ENCODE data around the gene UIMC1. TPM values are rescaled to one million over a fixed set of nuclear protein-coding genes. Genes with fewer than 3 reads are reported as not detected.

UIMC1 gene
- total RNA-seq, 4 donors from 2014 or later: 30.0 to 34.3 (median 32.4) TPM

DNA sequence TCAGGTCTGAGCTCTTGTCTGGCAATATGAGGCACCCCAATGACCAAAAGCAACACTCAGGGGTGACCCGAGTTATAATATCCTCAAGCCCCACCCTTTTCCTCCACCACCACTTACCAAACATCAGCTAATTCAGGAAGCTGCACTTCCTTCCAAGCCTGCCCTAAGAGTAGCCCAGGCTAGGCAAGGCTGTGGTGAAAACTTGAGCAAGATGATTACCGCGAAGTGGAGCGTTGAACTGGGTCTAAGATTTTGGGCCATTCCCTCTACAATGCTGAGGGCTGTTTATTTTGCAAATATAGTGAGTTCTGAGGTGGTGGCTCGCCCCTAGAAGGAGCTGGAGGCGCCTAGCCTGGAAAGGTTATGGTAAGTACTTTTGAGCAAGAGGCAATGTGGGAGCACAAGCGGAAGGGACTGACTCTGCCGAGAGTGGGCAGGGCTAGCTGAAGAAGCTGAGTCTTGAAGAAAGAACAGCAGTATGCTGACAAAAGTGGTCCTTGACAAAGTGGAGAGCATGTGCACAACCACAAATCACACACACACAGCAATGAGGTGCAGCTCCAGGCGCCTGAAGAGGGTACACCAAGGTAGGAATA, 107.2 kb downstream of the UIMC1 start, which contains the start of gene HK3:
HK3 (minus strand) TSS at position 51 of the 596 bp plus-strand sequence. CDS start 3,187 bp downstream, outside the sequence.
- Histone ChIP-seq H3K27ac (no peak within 1 kb of the TSS), H3K36me3 (peaks cover 11 to 12% of the 10 kb centered on the region in 2 donors), H3K27me3 (no peaks in the 10 kb centered on the region), H3K4me3 (replicated peaks in 1 of 3) (no peak within 1 kb of the TSS), H3K9me3 (no peaks in the 10 kb centered on the region), H3K4me1 (no peaks in the 10 kb centered on the region)
- TF ChIP-seq, protein P1, sequence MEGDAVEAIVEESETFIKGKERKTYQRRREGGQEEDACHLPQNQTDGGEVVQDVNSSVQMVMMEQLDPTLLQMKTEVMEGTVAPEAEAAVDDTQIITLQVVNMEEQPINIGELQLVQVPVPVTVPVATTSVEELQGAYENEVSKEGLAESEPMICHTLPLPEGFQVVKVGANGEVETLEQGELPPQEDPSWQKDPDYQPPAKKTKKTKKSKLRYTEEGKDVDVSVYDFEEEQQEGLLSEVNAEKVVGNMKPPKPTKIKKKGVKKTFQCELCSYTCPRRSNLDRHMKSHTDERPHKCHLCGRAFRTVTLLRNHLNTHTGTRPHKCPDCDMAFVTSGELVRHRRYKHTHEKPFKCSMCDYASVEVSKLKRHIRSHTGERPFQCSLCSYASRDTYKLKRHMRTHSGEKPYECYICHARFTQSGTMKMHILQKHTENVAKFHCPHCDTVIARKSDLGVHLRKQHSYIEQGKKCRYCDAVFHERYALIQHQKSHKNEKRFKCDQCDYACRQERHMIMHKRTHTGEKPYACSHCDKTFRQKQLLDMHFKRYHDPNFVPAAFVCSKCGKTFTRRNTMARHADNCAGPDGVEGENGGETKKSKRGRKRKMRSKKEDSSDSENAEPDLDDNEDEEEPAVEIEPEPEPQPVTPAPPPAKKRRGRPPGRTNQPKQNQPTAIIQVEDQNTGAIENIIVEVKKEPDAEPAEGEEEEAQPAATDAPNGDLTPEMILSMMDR (IDR thresholded peaks at IDR 0.05): no peak
- no peak for TF ChIP-seq POLR2A (IDR thresholded peaks at IDR 0.05)
- no peak for DNase-seq
- intact Hi-C loops (cut with DNase I): no loop called here
- WGBS, 2 donors: 29 to 33% methylated on average over 9 of the region's 9 CpGs

DNA sequence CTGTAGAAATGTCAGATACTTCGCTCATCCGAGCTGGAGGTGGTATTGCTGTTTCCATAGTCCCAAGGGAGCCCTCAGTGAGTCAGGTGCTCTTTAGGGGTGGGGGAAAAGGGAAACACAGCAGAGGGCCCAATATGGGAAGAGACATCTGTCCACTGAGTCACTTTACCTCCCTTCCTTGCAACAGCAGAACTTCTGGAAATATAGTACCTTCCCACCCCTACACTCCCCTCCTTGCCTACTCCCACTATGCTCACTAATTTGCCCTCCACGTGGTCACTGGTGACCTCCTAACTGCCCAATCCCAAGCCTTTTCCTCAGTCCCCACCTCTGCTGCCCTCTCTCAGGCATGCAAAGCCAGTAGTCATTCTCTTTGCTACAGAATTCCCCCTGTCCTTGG, 109.3 kb downstream of the UIMC1 start:
- no peaks in the 10 kb centered on the region for H3K4me1 ChIP-seq
- TF ChIP-seq, protein P1 (IDR thresholded peaks at IDR 0.05): no peak
- TF ChIP-seq POLR2A (IDR thresholded peaks at IDR 0.05): no peak
- 55 to 70% methylated on average over 3 of the region's 3 CpGs for WGBS, 2 donors
- H3K36me3 ChIP-seq: no peaks in the 10 kb centered on the region
- H3K4me3 ChIP-seq (replicated peaks in 1 of 3): no peak overlapping the region
- no peaks in the 10 kb centered on the region for H3K27me3 ChIP-seq
- H3K9me3 ChIP-seq: no peaks in the 10 kb centered on the region
- no peak overlapping the region for H3K27ac ChIP-seq
- no peak for DNase-seq
- intact Hi-C loops (cut with DNase I): no loop called here

DNA sequence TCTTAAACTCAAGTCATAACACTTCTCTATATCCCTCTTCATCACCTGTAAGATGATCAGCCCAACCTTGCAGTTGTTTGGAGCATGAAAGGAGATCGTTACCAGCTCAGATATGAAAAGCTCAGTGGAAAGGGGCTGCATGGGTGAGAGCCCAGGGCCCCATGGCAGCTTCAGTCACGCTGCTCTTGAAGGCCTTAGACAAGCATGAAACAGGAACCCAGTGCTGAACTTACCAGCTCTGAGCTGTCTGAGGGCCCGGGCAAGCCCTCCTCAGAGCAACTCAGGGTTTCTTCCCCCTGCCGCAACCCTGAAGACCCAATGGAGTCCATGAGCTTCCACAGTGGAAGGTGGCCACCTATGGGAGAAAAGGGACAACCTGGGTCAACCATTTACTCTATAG, 110.7 kb downstream of the UIMC1 start:
- no peak for DNase-seq
- no peak overlapping the region for H3K27ac ChIP-seq
- H3K9me3 ChIP-seq: no peaks in the 10 kb centered on the region
- H3K36me3 ChIP-seq: no peaks in the 10 kb centered on the region
- 70 to 90% methylated on average over 3 to 4 of the region's 4 CpGs for WGBS, 2 donors
- TF ChIP-seq, protein P1 (IDR thresholded peaks at IDR 0.05): no peak
- no peak for TF ChIP-seq POLR2A (IDR thresholded peaks at IDR 0.05)
- no peak overlapping the region for H3K4me3 ChIP-seq (replicated peaks in 1 of 3)
- intact Hi-C loops (cut with DNase I): no loop called here
- no peaks in the 10 kb centered on the region for H3K4me1 ChIP-seq
- H3K27me3 ChIP-seq: no peaks in the 10 kb centered on the region

DNA sequence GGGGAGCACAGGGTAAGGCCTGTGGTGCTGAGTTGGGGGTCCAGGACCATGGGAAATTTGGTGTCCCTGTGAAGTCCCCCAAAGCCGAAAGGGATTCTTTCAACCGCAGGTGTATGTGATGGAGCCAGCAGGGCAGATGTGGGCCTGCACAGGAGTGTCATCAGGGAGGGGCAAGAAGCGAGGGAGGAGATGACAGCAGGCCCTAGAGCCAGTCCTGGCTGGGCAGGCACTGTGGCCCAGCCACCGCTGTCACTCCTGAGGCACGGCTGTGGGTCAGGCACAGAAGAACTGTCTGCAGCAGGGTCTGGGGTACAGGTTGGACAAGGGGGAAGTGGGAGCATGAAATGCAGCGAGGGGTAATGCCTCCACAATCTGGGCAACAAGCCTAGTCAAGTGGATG, 112.3 kb downstream of the UIMC1 start:
- TF ChIP-seq, protein P1 (IDR thresholded peaks at IDR 0.05): no peak
- no peak for TF ChIP-seq POLR2A (IDR thresholded peaks at IDR 0.05)
- Histone ChIP-seq H3K4me3 (replicated peaks in 1 of 3) (no peak overlapping the region), H3K9me3 (no peaks in the 10 kb centered on the region), H3K27ac (no peak overlapping the region), H3K4me1 (no peaks in the 10 kb centered on the region), H3K36me3 (no peaks in the 10 kb centered on the region), H3K27me3 (no peaks in the 10 kb centered on the region)
- 67 to 69% methylated on average over 6 of the region's 6 CpGs for WGBS, 2 donors
- no peak for DNase-seq
- intact Hi-C loops (cut with DNase I): no loop called here

DNA sequence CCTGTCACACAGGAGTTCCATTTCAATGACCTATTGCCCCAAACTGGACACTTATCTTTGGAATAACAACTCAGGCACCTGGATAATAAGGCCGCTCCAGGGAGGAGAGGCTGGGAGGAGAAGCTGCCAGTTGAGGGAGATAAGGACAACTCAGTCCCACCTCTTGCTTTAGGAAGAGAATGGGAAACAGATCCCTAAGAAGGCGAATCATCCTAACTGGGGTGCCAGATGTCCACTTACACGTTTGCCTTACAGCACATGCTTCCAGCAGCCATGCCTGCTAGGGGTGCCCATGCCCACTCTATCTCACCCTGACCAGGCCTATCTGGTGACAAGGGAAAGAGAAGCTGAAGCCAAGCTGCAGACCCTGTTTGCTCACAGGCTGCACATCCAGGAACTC, 113.9 kb downstream of the UIMC1 start:
- TF ChIP-seq POLR2A (IDR thresholded peaks at IDR 0.05): no peak
- TF ChIP-seq, protein P1 (IDR thresholded peaks at IDR 0.05): no peak
- no peaks in the 10 kb centered on the region for H3K27me3 ChIP-seq
- H3K36me3 ChIP-seq: no peaks in the 10 kb centered on the region
- H3K27ac ChIP-seq: no peak overlapping the region
- 71 to 94% methylated on average over 3 of the region's 3 CpGs for WGBS, 2 donors
- H3K4me3 ChIP-seq (replicated peaks in 1 of 3): no peak overlapping the region
- no peaks in the 10 kb centered on the region for H3K9me3 ChIP-seq
- no peaks in the 10 kb centered on the region for H3K4me1 ChIP-seq
- no peak for DNase-seq
- intact Hi-C loops (cut with DNase I): no loop called here

Data from thyroid gland (tissue), 4 donors.